K562 (cell line): ENCODE measurements around the gene C6orf89. TPM values are rescaled to one million over a fixed set of nuclear protein-coding genes. Genes with fewer than 3 reads are reported as not detected.

Experiments
- ATAC-seq: fragments of 200-7000 bp; cut with Tn5 transposase; 3 replicates; pipeline ENCODE4 v1.9.1; 2020; ENCODE audit warnings: moderate library complexity
- BruUV-seq: library from RNA; stranded (reverse); fragments of 400-500 nt; replicated peaks from 2 replicates; lab custom pipeline; 2021; lab: Mats Ljungman, UMichigan
- CTCF ChIA-PET: fragments of 300-600 bp; formaldehyde crosslinking; extraction: SDS; loops from one replicate; lab custom pipeline; 2021; ENCODE audit warnings: low intra/inter-chr PET ratio; lab: Yijun Ruan, JAX
- POLR2A ChIA-PET: fragments of 300-600, 350-650 bp; sonication (Branson Sonifier 250); formaldehyde crosslinking; extraction: SDS; loops from one replicate; lab custom pipeline; 2021; ENCODE audit warnings: antibody characterized with exemption, inconsistent platforms; lab: Yijun Ruan, JAX
- DNase-seq, 4 experiments: peaks; one replicate each; pipeline versions ENCODE4 v3.0.0 to v3.0.0-alpha.2; 2011 to 2018; ENCODE audit warnings: low spot score in 3 of 4, mixed read lengths in 3 of 4; ENCODE audit errors: extremely low read depth in 1 of 4
- FAIRE-seq: peaks from 2 replicates; lab custom pipeline; 2011; peaks lifted over from hg19 to GRCh38; lab: Jason Lieb, UNC
- H2AFZ ChIP-seq: 2 replicates; pipeline ENCODE4 v1.6.0; 2011; ENCODE audit warnings: low read depth, low read length, control low read depth, inconsistent platforms
- H3K27ac ChIP-seq: fragments of 200-600 bp; 3 replicates; pipeline ENCODE4 v1.8.0; 2011; ENCODE audit warnings: low read depth, mild to moderate bottlenecking, control low read depth, inconsistent platforms, low read length, moderate library complexity, mixed read lengths; ENCODE audit errors: extremely low read depth
- H3K27me3 ChIP-seq, 2 experiments: fragments of 300-600 bp in 1 of 2; 2 replicates in 1 of 2; 3 replicates in 1 of 2; pipeline versions ENCODE4 v1.6.0 to v1.8.0; 2011; ENCODE audit warnings: inconsistent platforms in 2 of 2, low read length in 2 of 2, mild to moderate bottlenecking in 1 of 2, mixed read lengths in 1 of 2, moderate library complexity in 1 of 2; ENCODE audit not compliant: control insufficient read depth in 2 of 2, insufficient read depth in 2 of 2
- H3K36me3 ChIP-seq: fragments of 300-600 bp; 3 replicates; pipeline ENCODE4 v1.8.0; 2011; ENCODE audit warnings: mild to moderate bottlenecking, low read length, inconsistent platforms; ENCODE audit not compliant: control insufficient read depth, insufficient read depth
- H3K4me1 ChIP-seq, 2 experiments: fragments of 200-600 bp in 1 of 2; replicated peaks in 1 of 2; 2 replicates in 1 of 2; 3 replicates in 1 of 2; pipeline versions ENCODE4 v1.5.1 to v1.8.0; 2011; ENCODE audit warnings: inconsistent platforms in 2 of 2, low read length in 2 of 2, mild to moderate bottlenecking in 1 of 2, mixed read lengths in 1 of 2, moderate library complexity in 1 of 2; ENCODE audit not compliant: control insufficient read depth in 2 of 2, insufficient read depth in 2 of 2
- H3K4me2 ChIP-seq: 2 replicates; pipeline ENCODE4 v1.6.1; 2011; ENCODE audit warnings: low read length, control low read depth, inconsistent platforms, mixed read lengths; ENCODE audit not compliant: insufficient read depth
- H3K4me3 ChIP-seq: fragments of 200-600 bp; sonication (generic), shearing (Covaris generic); 2 replicates; pipeline ENCODE4 v1.5.1; 2016; ENCODE audit warnings: control low read depth, inconsistent platforms
- H3K79me2 ChIP-seq: fragments of 200-600 bp; 3 replicates; pipeline ENCODE4 v1.8.0; 2011; ENCODE audit warnings: low read length, inconsistent platforms; ENCODE audit not compliant: control insufficient read depth, insufficient read depth
- H3K9ac ChIP-seq, 2 experiments: 2 replicates each; pipeline versions ENCODE4 v1.6.0 to v1.6.1; 2011; ENCODE audit warnings: low read depth in 2 of 2, low read length in 2 of 2, control low read depth in 1 of 2, inconsistent platforms in 1 of 2, mild to moderate bottlenecking in 1 of 2, mixed read lengths in 1 of 2; ENCODE audit not compliant: insufficient read depth in 1 of 2
- H3K9me1 ChIP-seq: one replicate; pipeline ENCODE4 v1.6.0; 2011; ENCODE audit warnings: inconsistent platforms, mild to moderate bottlenecking, low read length, moderate library complexity; ENCODE audit not compliant: control insufficient read depth, insufficient read depth
- H3K9me3 ChIP-seq: replicated peaks from 2 replicates; pipeline ENCODE4 v1.5.1; 2011; ENCODE audit warnings: low read depth, low read length, inconsistent platforms; ENCODE audit not compliant: control insufficient read depth, insufficient read depth
- H4K20me1 ChIP-seq: replicated peaks from 2 replicates; pipeline ENCODE4 v1.6.1; 2011; ENCODE audit warnings: low read length, inconsistent platforms, mixed read lengths; ENCODE audit not compliant: control insufficient read depth, insufficient read depth
- CC2D1A ChIP-seq: fragments of 450-650 bp; IDR thresholded peaks from 2 replicates; pipeline ENCODE4 v1.6.1; 2017; ENCODE audit warnings: mild to moderate bottlenecking
- EP400 ChIP-seq: fragments of 450-650 bp; IDR thresholded peaks from 2 replicates; pipeline ENCODE4 v1.6.1; 2017; ENCODE audit warnings: antibody characterized with exemption, mild to moderate bottlenecking, moderate library complexity
- ERF ChIP-seq: fragments of 450-650 bp; formaldehyde crosslinking; IDR thresholded peaks from 2 replicates; pipeline ENCODE4 v1.4.0; 2020; ENCODE audit warnings: mild to moderate bottlenecking, mixed read lengths
- ETS2 ChIP-seq: IDR thresholded peaks from 2 replicates; pipeline ENCODE4 v1.6.1; 2016; ENCODE audit warnings: borderline replicate concordance, missing genetic modification characterization, mild to moderate bottlenecking, moderate library complexity, missing compliant biosample characterization; ENCODE audit not compliant: poor library complexity, severe bottlenecking
- FOXJ3 ChIP-seq: sonication (generic); formaldehyde crosslinking; IDR thresholded peaks from 2 replicates; pipeline ENCODE4 v1.4.0; 2020; ENCODE audit warnings: mild to moderate bottlenecking, missing genetic modification reagents
- HOXB6 ChIP-seq: fragments of 250-450 bp; sonication (Bioruptor Pico); IDR thresholded peaks from 2 replicates; pipeline ENCODE4 v1.5.1; 2022; ENCODE audit warnings: mild to moderate bottlenecking, borderline replicate concordance
- MCM2 ChIP-seq: fragments of 450-650 bp; IDR thresholded peaks from 2 replicates; pipeline ENCODE4 v1.6.1; 2017; ENCODE audit warnings: low read depth, mild to moderate bottlenecking
- NCOA6 ChIP-seq: fragments of 450-650 bp; IDR thresholded peaks from 2 replicates; pipeline ENCODE4 v1.6.1; 2017; ENCODE audit warnings: mild to moderate bottlenecking
- NEUROD1 ChIP-seq: fragments of 150-350 bp; IDR thresholded peaks from 2 replicates; pipeline ENCODE4 v1.6.1; 2014; ENCODE audit warnings: borderline replicate concordance, low read length, low read depth; ENCODE audit not compliant: partially characterized antibody
- POLR2H ChIP-seq: IDR thresholded peaks from 2 replicates; pipeline ENCODE4 v1.6.1; 2016; ENCODE audit warnings: missing genetic modification characterization, low read depth, mild to moderate bottlenecking, control low read depth, missing compliant biosample characterization, moderate library complexity
- RBM17 ChIP-seq: fragments of 200-400 bp; formaldehyde crosslinking; IDR thresholded peaks from 2 replicates; pipeline ENCODE4 v1.6.1; 2017; ENCODE audit warnings: low read depth, mild to moderate bottlenecking, low read length, borderline replicate concordance
- XRCC3 ChIP-seq: fragments of 450-650 bp; IDR thresholded peaks from 2 replicates; pipeline ENCODE4 v1.6.1; 2017; ENCODE audit warnings: mild to moderate bottlenecking, moderate library complexity
- ZBED1 ChIP-seq: IDR thresholded peaks from 2 replicates; pipeline ENCODE4 v1.6.1; 2014
- ZBTB7A ChIP-seq: IDR thresholded peaks from 2 replicates; pipeline ENCODE4 v1.6.1; 2011; ENCODE audit warnings: low read depth, mild to moderate bottlenecking, low read length, moderate library complexity, borderline replicate concordance; ENCODE audit not compliant: control insufficient read depth
- ZC3H4 ChIP-seq: sonication (generic); formaldehyde crosslinking; IDR thresholded peaks from 2 replicates; pipeline ENCODE4 v1.9.0; 2021; ENCODE audit warnings: missing genetic modification reagents, borderline replicate concordance
- ZFPM2 ChIP-seq: fragments of 250-450 bp; sonication (Bioruptor Pico); IDR thresholded peaks from 2 replicates; pipeline ENCODE4 v1.5.1; 2022; ENCODE audit warnings: mild to moderate bottlenecking
- ZNF551 ChIP-seq: fragments of 250-450 bp; sonication (Bioruptor Pico); IDR thresholded peaks from 2 replicates; pipeline ENCODE4 v1.5.0; 2021; ENCODE audit warnings: mild to moderate bottlenecking, moderate library complexity
- WGBS: fragments of 100-300 bp; shearing (Covaris generic); methylation state at CpG from one replicate; pipeline ENCODE4 v1.1.6; 2016; ENCODE audit warnings: low coverage, mixed read lengths; ENCODE audit not compliant: insufficient coverage; ENCODE audit errors: missing lambda C conversion rate; 5-methylcytosine and 5-hydroxymethylcytosine counted together
- in situ Hi-C: fragments of 300-500 bp; cut with MboI; formaldehyde crosslinking; loops from 4 replicates; pipeline ENCODE4 v1.15.0; 2018; ENCODE audit warnings: inconsistent platforms, mixed read lengths
- intact Hi-C: fragments of 100-400 bp; cut with micrococcal nuclease; formaldehyde crosslinking; loops from 2 replicates; pipeline ENCODE4 v1.14.2; 2022
- polyA plus RNA-seq, 8 experiments: library from polyadenylated mRNA; depleted of rRNA in 4 of 8; stranded (reverse) in 5 of 8; unstranded in 3 of 8; fragments of >200 nt; fragmentation: Nextera tagmentation in 2 of 8; fragmentation: Illumina TruSeq in 1 of 8; extraction: Ambion mirVana in 2 of 8; extraction: Trizol in 1 of 8; gene quantifications; 2 replicates each; pipeline versions ENCODE4 v1.2.1 to v1.2.3, GENCODE V29; 2011 to 2014; ENCODE audit warnings: inconsistent platforms in 1 of 8, missing spikeins in 1 of 8
- total RNA-seq, 7 experiments: library from RNA; depleted of rRNA in 6 of 7; stranded (reverse); fragments of >200 nt in 6 of 7; fragmentation: Illumina TruSeq in 2 of 7; extraction: Trizol in 2 of 7; gene quantifications; 2 replicates each; pipeline versions ENCODE4 v1.2.1 to v1.2.3, GENCODE V29; 2011 to 2021; ENCODE audit warnings: low replicate concordance in 1 of 7
- TF ChIP-seq, protein P1 (sequence below): fragments of 250-450 bp; sonication (Bioruptor Pico); IDR thresholded peaks from 2 replicates; pipeline ENCODE4 v1.5.0; 2021
- TF ChIP-seq, protein P2 (sequence below): fragments of 250-450 bp; sonication (Bioruptor Pico); IDR thresholded peaks from 2 replicates; pipeline ENCODE4 v1.9.0; 2021; ENCODE audit warnings: mild to moderate bottlenecking
- TF ChIP-seq, protein P3 (sequence below), 2 experiments: fragments of 450-650 bp; IDR thresholded peaks; 2 replicates each; pipeline ENCODE4 v1.6.1; 2016
- TF ChIP-seq, protein P4 (sequence below): sonication (generic); formaldehyde crosslinking; IDR thresholded peaks from 2 replicates; pipeline ENCODE4 v1.8.1; 2022; ENCODE audit warnings: missing genetic modification reagents

C6orf89 gene
- total and polyA plus RNA-seq, 9 of the 15 experiments (the other 6 are each of a cell fraction or from before 2014, with no cell fraction given) = 35.2 to 111 (median 58.5) TPM

DNA sequence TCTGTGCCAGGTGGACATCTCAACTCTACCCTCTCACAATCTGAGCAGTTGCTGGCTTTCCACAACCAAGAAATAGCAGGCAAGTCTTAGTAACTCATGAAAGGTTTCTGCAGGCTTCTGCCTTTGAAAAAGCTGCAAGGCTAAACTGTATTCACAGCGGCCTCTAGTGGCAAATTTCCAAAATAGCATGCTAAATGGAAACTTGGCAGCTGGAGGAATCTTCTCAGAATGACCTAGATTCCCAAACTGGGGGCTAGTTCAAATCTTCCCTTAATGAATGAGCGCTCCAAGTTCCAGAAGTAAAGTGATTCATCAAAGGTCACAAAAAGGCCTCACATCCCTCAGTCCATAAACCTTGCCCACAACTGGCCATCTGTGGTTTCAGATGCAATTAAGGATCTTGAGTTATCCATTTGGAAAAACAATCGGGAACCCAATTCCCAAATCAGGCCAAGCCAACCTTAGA, 34.6 kb upstream of the C6orf89 start:
- ATAC-seq (peak; percentile 39), DNase-seq (peak; percentile 62 to 84 (median 66)), FAIRE-seq (peak; percentile 74)
- Histone ChIP-seq H3K27ac (no peak overlapping the region), H3K4me3 (no peak overlapping the region), H4K20me1 (no peaks in the 10 kb centered on the region), H3K9me1 (peaks cover 3% of the 10 kb centered on the region), H3K79me2 (no peaks in the 10 kb centered on the region), H3K9ac (no peak overlapping the region), H3K4me2 (no peak overlapping the region), H3K36me3 (peaks cover 48% of the 10 kb centered on the region), H2AFZ (no peak overlapping the region), H3K27me3 (no peaks in the 10 kb centered on the region), H3K9me3 (no peaks in the 10 kb centered on the region), H3K4me1 (peaks cover 22 to 35% of the 10 kb centered on the region in 2 experiments)
- WGBS = 29% methylated on average over 3 of the region's 3 CpGs
- ChIA-PET CTCF (interaction anchor here (0.7 to 2.9 kb wide), 8 partner anchors 13 to 1051 kb away, joined by 3 to 37 read pairs (median 6); no protein-coding TSS in a partner anchor), POLR2A (interaction anchor here (0.6 to 3.0 kb wide), 14 partner anchors 10 to 243 kb away, joined by 3 to 60 read pairs (median 4); partner anchors contain the start of genes C6orf89 and PPIL1)
- in situ Hi-C loops = loop anchor here (5.0 kb wide), 1 partner anchor 84 kb away; no protein-coding TSS in a partner anchor
- no TSS peak for BruUV-seq
- intact Hi-C loops = loop anchor here (1.0 kb wide), 3 partner anchors 41 to 167 kb away; no protein-coding TSS in a partner anchor
- TF ChIP-seq FOXJ3 (CRISPR knock-in tag) = no peak
- TF ChIP-seq, protein P1, sequence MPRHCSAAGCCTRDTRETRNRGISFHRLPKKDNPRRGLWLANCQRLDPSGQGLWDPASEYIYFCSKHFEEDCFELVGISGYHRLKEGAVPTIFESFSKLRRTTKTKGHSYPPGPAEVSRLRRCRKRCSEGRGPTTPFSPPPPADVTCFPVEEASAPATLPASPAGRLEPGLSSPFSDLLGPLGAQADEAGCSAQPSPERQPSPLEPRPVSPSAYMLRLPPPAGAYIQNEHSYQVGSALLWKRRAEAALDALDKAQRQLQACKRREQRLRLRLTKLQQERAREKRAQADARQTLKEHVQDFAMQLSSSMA = no peak
- TF ChIP-seq ZC3H4 (CRISPR knock-in tag) = no peak
- TF ChIP-seq, protein P2, sequence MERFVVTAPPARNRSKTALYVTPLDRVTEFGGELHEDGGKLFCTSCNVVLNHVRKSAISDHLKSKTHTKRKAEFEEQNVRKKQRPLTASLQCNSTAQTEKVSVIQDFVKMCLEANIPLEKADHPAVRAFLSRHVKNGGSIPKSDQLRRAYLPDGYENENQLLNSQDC (CRISPR knock-in tag) = peak; percentile 48; the same call in 1 of the 2 replicates
- no peak for TF ChIP-seq MCM2
- TF ChIP-seq RBM17 = no peak
- TF ChIP-seq ETS2 (tag) = no peak
- TF ChIP-seq EP400 = no peak
- TF ChIP-seq, protein P3, sequence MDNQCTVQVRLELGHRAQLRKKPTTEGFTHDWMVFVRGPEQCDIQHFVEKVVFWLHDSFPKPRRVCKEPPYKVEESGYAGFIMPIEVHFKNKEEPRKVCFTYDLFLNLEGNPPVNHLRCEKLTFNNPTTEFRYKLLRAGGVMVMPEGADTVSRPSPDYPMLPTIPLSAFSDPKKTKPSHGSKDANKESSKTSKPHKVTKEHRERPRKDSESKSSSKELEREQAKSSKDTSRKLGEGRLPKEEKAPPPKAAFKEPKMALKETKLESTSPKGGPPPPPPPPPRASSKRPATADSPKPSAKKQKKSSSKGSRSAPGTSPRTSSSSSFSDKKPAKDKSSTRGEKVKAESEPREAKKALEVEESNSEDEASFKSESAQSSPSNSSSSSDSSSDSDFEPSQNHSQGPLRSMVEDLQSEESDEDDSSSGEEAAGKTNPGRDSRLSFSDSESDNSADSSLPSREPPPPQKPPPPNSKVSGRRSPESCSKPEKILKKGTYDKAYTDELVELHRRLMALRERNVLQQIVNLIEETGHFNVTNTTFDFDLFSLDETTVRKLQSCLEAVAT (IDR thresholded peaks at IDR 0.05) = no peak
- TF ChIP-seq NCOA6 = no peak
- no peak for TF ChIP-seq NEUROD1
- no peak for TF ChIP-seq XRCC3
- TF ChIP-seq ERF = no peak
- no peak for TF ChIP-seq ZBED1
- TF ChIP-seq HOXB6 (CRISPR knock-in tag) = no peak
- TF ChIP-seq, protein P4, sequence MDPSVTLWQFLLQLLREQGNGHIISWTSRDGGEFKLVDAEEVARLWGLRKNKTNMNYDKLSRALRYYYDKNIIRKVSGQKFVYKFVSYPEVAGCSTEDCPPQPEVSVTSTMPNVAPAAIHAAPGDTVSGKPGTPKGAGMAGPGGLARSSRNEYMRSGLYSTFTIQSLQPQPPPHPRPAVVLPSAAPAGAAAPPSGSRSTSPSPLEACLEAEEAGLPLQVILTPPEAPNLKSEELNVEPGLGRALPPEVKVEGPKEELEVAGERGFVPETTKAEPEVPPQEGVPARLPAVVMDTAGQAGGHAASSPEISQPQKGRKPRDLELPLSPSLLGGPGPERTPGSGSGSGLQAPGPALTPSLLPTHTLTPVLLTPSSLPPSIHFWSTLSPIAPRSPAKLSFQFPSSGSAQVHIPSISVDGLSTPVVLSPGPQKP (CRISPR knock-in tag) = no peak
- no peak for TF ChIP-seq ZFPM2 (CRISPR knock-in tag)
- TF ChIP-seq POLR2H = no peak
- peak; percentile 62; the same call in 1 of the 2 replicates for TF ChIP-seq CC2D1A
- no peak for TF ChIP-seq ZBTB7A
- no peak for TF ChIP-seq ZNF551 (CRISPR knock-in tag)
